ENCODE results near the gene TRPV3.
"Not testable (repeated sequence)": the region's sequence is repeated elsewhere in the genome, so short reads cannot be mapped to it uniquely, and the experiment has no call there.

GRCh38 chr17:3514167-3514566 lies 43.4 kb downstream of the TRPV3 start:
- not testable (repeated sequence) for TF ChIP-seq YY1 (IDR thresholded peaks at IDR 0.05; ENCODE audit: insufficient read depth, insufficient read length); SUZ12 (IDR thresholded peaks at IDR 0.05; ENCODE audit: extremely low read depth, insufficient read depth, insufficient read length); ZNF274 (IDR thresholded peaks at IDR 0.05; ENCODE audit: low read depth, low read length)

Measured in NT2/D1 (cell line).